Brain microvascular endothelial cell (primary cell): ENCODE data around the gene PDRG1.

Source experiments
- DNase-seq: peaks from one replicate; pipeline ENCODE4 v3.0.0-alpha.2; 2020
- H3K27ac ChIP-seq: fragments of 250-450 bp; sonication (Bioruptor Pico); 2 replicates; pipeline ENCODE4 v1.5.1; 2020; ENCODE audit warnings: mild to moderate bottlenecking, moderate library complexity
- H3K27me3 ChIP-seq: fragments of 250-450 bp; sonication (Bioruptor Pico); replicated peaks from 2 replicates; pipeline ENCODE4 v1.5.1; 2020; ENCODE audit warnings: mild to moderate bottlenecking
- H3K36me3 ChIP-seq: fragments of 250-450 bp; sonication (Bioruptor Pico); replicated peaks from 2 replicates; pipeline ENCODE4 v1.5.1; 2020; ENCODE audit warnings: mild to moderate bottlenecking
- H3K4me3 ChIP-seq: 2 replicates; pipeline ENCODE4 v1.5.1; 2011; ENCODE audit warnings: low read depth, mild to moderate bottlenecking, control low read depth, low read length, moderate library complexity
- in situ Hi-C: cut with HindIII; loops from 2 replicates; pipeline ENCODE4 v1.10.0; 2017; ENCODE audit warnings: low sequenced_read_pairs, low pct_ligation_motif_present
- TF ChIP-seq, protein P1 (sequence below): IDR thresholded peaks from 2 replicates; pipeline ENCODE4 v1.5.1; 2011; ENCODE audit warnings: low read depth, mild to moderate bottlenecking, moderate library complexity, low read length, control low read depth, inconsistent platforms; ENCODE audit errors: missing control alignments

The PDRG1 gene

DNA sequence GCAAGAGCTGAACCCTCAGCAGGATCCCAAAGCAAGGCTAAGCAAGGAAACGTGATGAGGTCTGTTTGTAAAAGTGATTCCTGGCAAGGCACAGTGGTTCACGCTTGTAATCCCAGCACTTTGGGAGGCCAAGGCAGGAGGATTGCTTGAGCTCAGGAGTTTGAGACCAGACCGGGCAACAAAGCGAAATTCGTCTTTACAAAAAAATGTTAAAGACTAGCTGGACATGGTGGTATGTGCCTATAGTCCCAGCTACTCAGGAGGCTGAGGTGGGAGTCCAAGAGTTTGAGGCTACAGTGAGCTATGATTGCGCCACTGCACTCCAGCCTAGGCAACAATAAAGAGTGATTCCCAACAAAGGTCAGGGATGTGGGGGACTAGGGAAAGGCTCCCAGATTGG lies 12.0 kb upstream of the PDRG1 start:
- H3K36me3 ChIP-seq, result no peaks in the 10 kb centered on the region
- no peak overlapping the region for H3K27ac ChIP-seq
- peaks cover 23% of the 10 kb centered on the region for H3K27me3 ChIP-seq
- no peak for DNase-seq
- in situ Hi-C loops, result no loop called here
- H3K4me3 ChIP-seq, result no peak overlapping the region
- TF ChIP-seq, protein P1, sequence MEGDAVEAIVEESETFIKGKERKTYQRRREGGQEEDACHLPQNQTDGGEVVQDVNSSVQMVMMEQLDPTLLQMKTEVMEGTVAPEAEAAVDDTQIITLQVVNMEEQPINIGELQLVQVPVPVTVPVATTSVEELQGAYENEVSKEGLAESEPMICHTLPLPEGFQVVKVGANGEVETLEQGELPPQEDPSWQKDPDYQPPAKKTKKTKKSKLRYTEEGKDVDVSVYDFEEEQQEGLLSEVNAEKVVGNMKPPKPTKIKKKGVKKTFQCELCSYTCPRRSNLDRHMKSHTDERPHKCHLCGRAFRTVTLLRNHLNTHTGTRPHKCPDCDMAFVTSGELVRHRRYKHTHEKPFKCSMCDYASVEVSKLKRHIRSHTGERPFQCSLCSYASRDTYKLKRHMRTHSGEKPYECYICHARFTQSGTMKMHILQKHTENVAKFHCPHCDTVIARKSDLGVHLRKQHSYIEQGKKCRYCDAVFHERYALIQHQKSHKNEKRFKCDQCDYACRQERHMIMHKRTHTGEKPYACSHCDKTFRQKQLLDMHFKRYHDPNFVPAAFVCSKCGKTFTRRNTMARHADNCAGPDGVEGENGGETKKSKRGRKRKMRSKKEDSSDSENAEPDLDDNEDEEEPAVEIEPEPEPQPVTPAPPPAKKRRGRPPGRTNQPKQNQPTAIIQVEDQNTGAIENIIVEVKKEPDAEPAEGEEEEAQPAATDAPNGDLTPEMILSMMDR, result no peak

DNA sequence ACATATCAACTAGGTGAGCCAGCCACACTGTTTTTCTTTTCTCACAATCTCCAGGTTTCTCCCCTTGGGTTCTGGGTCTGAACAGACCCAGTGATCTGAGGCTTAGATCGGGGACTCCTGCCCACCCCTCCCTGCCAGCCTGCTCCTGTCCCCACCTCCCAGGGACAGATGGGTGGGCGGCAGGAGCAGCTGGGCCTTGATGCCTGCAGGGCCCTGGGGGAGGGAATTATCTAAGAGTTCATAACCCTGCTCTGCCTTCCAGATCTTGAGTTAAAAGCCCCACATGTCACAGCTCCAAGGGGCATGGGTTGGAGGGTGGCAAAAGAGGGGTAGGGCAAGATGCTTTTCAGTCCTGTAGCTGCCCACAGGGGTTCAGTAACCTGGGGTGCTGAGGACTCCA lies 10.9 kb upstream of the PDRG1 start:
- in situ Hi-C loops, result no loop called here
- peaks cover 22% of the 10 kb centered on the region for H3K27me3 ChIP-seq

DNA sequence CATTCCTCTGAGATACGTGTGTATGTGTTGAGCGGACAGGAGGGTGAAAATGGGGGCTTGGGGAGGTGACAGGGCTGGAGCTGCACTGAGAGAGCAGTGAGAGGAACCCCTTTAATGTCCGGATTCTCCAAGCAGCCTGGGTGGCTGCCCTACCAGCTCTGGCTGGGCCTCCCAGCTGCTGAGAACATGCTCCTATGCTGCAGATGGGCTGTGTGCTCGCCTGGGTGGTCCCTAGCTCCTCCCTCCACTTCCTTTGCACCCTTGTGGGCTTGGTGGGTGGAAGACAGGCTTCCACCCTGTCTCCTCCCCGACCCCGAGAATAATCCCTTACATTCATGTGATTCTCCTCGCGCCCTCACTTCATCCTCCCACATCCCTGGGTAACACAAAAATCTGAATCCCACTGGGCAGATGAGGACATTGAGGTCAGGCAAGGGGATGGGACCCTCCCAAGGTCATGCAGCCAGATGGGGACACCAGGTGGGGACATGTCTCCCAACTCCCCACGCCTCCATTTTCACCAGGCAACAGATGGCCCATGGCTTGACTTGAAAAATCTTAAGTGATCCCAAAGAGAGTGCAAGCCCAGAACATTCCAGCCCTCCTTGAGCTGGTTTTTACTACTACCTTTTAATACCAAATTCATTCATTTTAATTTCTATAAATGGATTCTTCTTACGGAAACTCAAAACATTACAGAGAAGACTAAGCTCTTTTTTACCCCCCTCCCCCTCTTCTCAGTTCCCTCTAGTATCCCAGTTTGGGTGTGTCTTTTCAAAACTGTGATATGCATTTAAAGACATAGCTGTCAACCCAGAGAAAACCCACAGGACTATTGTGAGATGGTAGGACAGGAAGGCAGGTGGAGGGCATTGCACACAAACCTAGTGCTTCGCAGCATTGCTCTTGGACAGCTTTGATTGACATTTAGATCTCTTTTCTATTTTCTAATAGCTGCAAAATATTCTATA lies 5.0 kb upstream of the PDRG1 start:
- Histone ChIP-seq H3K4me3 (no peak overlapping the region), H3K27me3 (peaks cover 8% of the 10 kb centered on the region), H3K36me3 (no peaks in the 10 kb centered on the region), H3K27ac (no peak overlapping the region)
- DNase-seq, result no peak
- TF ChIP-seq, protein P1, result no peak
- in situ Hi-C loops, result no loop called here

More for the DNA sequence above, 10.9 kb upstream of the PDRG1 start:
- TF ChIP-seq, protein P1, result no peak
- H3K4me3 ChIP-seq, result no peak overlapping the region
- no peaks in the 10 kb centered on the region for H3K36me3 ChIP-seq
- no peak overlapping the region for H3K27ac ChIP-seq
- no peak for DNase-seq

DNA sequence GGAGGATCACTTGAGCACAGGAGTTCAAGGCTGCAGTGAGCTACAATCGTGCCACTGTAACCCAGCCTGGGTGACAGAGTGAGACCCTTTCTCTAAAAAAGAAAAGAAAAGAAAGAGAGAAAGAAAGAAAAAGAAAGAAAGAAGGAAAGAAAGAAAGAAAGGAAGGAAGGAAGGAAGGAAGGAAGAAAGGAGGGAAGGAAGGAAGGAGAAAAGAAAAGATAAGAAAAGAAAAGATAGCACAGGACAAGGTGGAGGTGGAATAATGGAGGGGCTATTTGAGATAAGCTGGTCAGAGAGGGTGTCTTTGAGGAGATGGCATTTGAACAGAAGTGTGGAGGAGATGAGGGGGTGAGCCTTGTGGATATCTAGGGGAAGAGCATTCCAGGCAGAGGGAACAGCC lies 2.7 kb upstream of the PDRG1 start:
- in situ Hi-C loops, result no loop called here

DNA sequence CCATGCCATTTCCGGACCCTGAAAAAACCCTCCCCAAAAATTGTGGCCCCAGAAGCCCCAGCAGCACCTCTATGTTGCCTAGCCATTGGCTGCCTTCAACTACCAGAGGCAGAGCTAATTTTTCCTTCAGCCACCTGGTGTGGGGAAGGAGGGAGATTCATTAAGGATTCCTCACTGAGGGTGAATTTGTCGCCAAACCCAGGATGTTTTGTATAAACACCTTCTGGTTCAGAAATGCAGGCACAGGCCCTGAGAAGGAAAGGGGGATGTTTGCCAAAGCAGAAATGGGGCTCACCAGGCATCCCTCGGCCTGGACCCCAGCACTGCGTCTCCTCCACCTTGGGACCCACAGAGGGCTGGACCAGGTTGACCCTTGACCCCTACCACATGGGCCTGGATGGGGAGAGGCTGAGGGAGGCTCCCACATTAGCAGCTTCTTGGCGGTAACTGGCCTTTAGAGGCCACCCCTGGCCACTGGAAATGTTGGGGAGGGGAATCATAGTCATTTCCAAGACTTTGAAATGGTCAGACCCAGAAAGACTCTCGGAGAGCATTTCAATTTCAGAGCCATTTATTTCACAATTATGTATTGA lies 1.8 kb upstream of the PDRG1 start:
- in situ Hi-C loops, result no loop called here
- peaks cover 6% of the 10 kb centered on the region for H3K36me3 ChIP-seq
- no peak overlapping the region for H3K27ac ChIP-seq
- H3K4me3 ChIP-seq, result no peak overlapping the region
- H3K27me3 ChIP-seq, result peaks cover 4% of the 10 kb centered on the region
- no peak for DNase-seq
- TF ChIP-seq, protein P1, result no peak

More for the DNA sequence above, 2.7 kb upstream of the PDRG1 start:
- DNase-seq, result no peak
- no peak overlapping the region for H3K4me3 ChIP-seq
- H3K36me3 ChIP-seq, result no peaks in the 10 kb centered on the region
- TF ChIP-seq, protein P1, result no peak
- H3K27ac ChIP-seq, result no peak overlapping the region
- H3K27me3 ChIP-seq, result peaks cover 4% of the 10 kb centered on the region
